HG03342 (cell line): ENCODE measurements around the gene TNRC6B.
"Not testable (repeated sequence)": the region's sequence is repeated elsewhere in the genome, so short reads cannot be mapped to it uniquely, and the experiment has no call there.

Source experiments
- ATAC-seq: cut with Tn5 transposase; IDR thresholded peaks from one replicate; pipeline ENCODE4 v1.9.1; 2021; ENCODE audit warnings: mild to moderate bottlenecking, moderate library complexity; ENCODE audit not compliant: unreplicated experiment

Gene TNRC6B

GRCh38 chr22:40276996-40277823, 99.5 kb downstream of the TNRC6B start:
- ATAC-seq: no peak

GRCh38 chr22:40279017-40279416, 101.3 kb downstream of the TNRC6B start:
- no peak for ATAC-seq

- no peak for ATAC-seq
These were observed 104.0 kb downstream of the TNRC6B start for GRCh38 chr22:40281717-40282116.

DNA sequence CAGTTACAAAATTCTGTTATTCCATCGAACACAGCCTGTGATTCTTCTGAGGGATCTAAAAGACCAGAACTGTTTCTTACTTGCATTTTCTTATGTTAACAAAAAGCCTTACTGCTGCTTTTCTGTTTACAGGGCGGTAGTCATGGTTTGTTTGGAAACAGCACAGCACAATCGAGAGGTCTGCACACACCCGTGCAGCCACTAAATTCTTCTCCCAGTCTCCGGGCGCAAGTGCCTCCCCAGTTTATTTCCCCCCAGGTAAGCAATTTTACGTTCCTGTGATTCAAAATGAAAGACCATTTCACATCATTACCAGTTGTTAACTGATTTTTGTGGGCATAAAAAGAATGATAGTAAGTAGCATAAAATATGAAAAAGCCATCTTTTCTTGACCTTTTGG, 107.8 kb downstream of the TNRC6B start:
- ATAC-seq: no peak

GRCh38 chr22:40289991-40290459, 112.3 kb downstream of the TNRC6B start:
- no peak for ATAC-seq

- no peak for ATAC-seq
These were observed 112.8 kb downstream of the TNRC6B start for GRCh38 chr22:40290516-40290915.

DNA sequence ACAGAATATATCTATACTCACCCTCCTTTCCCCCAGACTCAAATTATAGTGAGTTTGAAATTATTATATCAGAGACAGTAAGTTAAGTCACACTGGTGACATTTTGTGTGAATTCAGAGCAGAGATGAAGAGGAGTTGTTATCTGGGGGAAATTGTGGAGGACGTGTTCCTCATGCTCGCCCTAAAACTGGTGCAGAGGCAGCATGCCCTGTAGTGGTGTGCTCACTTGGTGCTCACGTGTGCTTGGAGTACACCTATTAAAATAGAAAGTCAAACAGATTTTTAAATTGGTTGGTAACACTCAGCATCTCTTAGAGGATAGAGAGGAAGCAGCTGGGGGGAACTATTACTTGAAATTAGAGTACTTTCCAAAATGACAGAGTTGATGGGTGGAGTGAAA, 117.0 kb downstream of the TNRC6B start:
- no peak for ATAC-seq

DNA sequence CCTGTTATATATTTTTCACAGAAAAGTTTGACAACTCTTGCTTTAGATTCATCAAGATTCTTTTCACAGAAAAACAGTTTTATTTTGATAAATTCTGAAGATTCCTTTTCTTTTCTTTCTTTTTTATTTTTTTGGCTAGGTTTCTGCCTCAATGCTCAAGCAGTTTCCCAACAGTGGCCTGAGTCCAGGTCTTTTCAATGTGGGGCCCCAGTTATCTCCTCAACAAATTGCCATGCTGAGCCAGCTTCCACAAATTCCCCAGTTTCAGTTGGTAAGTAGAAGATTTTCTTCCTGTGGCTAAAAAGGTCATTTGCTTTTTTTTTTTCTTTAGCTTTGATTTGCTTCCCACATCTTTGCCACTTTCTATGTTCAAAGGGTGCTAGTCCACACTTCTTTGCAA, 122.6 kb downstream of the TNRC6B start:
- ATAC-seq: no peak

GRCh38 chr22:40300884-40301672, 123.4 kb downstream of the TNRC6B start:
- no peak for ATAC-seq

GRCh38 chr22:40302149-40302548, 124.4 kb downstream of the TNRC6B start:
- ATAC-seq: no peak

- no peak for ATAC-seq
These were observed 127.9 kb downstream of the TNRC6B start for GRCh38 chr22:40305625-40306024.

- no peak for ATAC-seq
These were observed 131.4 kb downstream of the TNRC6B start for GRCh38 chr22:40308999-40309573.

DNA sequence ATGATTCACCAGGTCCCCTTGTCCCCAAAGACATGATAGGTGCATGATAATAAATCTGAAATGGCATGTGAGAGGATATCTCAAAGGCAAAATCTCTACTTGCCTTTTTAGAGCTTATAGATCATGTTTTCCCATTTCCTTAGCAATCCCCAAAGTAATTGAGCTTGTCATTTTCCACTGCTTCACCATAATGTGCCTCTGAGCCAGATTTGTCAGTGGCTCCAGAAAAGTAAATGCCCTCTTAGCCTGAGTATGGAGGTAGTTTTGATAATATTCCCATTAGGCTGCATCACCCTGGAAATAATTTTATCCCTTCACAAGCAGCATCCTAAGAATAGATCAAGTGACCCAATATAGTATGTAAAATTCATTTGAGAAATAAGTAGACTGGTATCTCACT, 131.9 kb downstream of the TNRC6B start:
- no peak for ATAC-seq

GRCh38 chr22:40310081-40310767, 132.5 kb downstream of the TNRC6B start:
- ATAC-seq: no peak

- ATAC-seq: no peak
These were observed 133.0 kb downstream of the TNRC6B start for GRCh38 chr22:40310768-40311120.

GRCh38 chr22:40311646-40312045, 133.9 kb downstream of the TNRC6B start:
- not testable (repeated sequence) for ATAC-seq

DNA sequence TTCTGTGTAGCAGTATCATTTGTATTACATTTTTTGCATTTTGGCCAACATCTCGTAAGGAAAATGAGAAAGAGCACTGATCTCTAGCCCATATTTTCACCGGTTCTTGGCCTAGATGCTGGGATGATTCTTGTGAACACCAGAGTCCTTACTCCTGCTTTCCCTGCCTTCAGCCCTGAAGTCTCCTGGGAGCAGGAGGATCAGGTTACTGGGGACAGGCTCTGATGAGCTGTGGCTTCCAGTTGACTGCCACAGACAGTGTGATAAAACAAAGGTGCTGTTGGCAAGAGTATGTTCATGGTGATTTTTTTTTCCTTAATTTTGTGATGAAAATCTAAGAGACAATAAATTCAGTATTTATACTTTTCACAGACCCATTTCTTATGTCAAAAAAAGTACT, 134.3 kb downstream of the TNRC6B start:
- ATAC-seq: no peak

GRCh38 chr22:40313007-40313406, 135.3 kb downstream of the TNRC6B start:
- ATAC-seq: no peak

DNA sequence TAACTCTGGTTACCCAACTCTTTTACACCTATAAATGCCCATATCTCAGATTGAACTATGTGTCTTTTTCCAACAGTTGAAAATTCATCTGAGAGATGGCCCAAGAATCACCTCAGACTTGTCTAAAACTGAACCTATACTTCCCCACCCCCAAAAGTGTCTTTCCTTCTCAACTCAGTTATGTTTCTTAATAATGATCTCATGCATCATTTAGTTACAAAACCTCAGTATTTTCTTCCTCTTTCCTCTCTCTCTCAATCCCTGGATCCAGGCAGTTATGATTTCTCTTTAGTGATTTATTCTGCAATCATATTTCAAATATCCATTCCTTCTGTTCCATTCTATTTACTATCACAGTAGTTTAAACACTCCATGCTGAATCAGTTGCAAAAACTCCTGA, 136.3 kb downstream of the TNRC6B start:
- ATAC-seq: no peak

DNA sequence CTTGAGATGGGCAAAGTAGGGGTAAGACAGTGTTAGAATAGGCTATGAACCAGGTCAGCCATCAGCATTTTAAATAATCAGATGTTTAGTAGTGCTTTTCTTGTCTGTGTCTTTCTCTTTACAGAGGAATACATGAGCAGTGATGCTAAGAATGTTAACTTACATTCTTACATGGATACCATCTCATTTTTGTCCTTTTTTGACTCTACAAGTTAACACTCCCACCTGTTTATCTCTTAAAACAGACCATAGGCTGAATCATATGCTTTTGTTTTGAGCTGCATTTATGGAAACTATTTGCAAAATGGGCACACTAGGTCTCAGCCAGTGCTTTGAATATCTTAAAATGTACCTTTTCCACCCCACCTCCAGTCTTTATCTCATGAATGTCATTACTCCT, 143.0 kb downstream of the TNRC6B start:
- no peak for ATAC-seq

GRCh38 chr22:40322021-40322420, 144.3 kb downstream of the TNRC6B start:
- no peak for ATAC-seq
